SK-N-SH (cell line): ENCODE results near the gene HYAL1. TPM values are rescaled to one million over a fixed set of nuclear protein-coding genes. Genes with fewer than 3 reads are reported as not detected.

Source experiments
- CTCF ChIA-PET: fragments of 300-600, 350-600 bp; formaldehyde crosslinking; extraction: SDS; loops from one replicate; lab custom pipeline; 2021; lab: Yijun Ruan, JAX
- POLR2A ChIA-PET: fragments of 350-600 bp; sonication (Branson Sonifier 250); formaldehyde crosslinking; extraction: SDS; loops from one replicate; lab custom pipeline; 2020; ENCODE audit warnings: antibody characterized with exemption, inconsistent platforms; lab: Yijun Ruan, JAX
- DNase-seq: peaks from one replicate; pipeline ENCODE4 v3.0.0; 2012
- H2AFZ ChIP-seq: fragments of 200-600 bp; sonication (generic); 2 replicates; pipeline ENCODE4 v1.8.1; 2016; ENCODE audit warnings: antibody characterized with exemption, mild to moderate bottlenecking, low read depth
- H3F3A ChIP-seq: fragments of 200-600 bp; sonication (generic); replicated peaks from 2 replicates; pipeline ENCODE3; 2016; ENCODE audit warnings: antibody characterized with exemption, mild to moderate bottlenecking; ENCODE audit not compliant: insufficient read depth
- H3K27ac ChIP-seq, 2 experiments: fragments of 200-500 bp in 1 of 2; fragments of 200-600 bp in 1 of 2; sonication (Bioruptor generic) in 1 of 2; sonication (generic), shearing (Covaris generic) in 1 of 2; 2 replicates each; pipeline versions ENCODE4 v1.5.1 to v1.6.1; 2014 to 2016; ENCODE audit warnings: low read depth in 2 of 2, inconsistent platforms in 1 of 2, low read length in 1 of 2, mild to moderate bottlenecking in 1 of 2, mixed read lengths in 1 of 2
- H3K27me3 ChIP-seq: fragments of 200-600 bp; sonication (generic), shearing (Covaris generic); 2 replicates; pipeline ENCODE4 v1.6.1; 2016; ENCODE audit warnings: mixed run types; ENCODE audit not compliant: insufficient read depth
- H3K36me3 ChIP-seq, 2 experiments: fragments of 200-500 bp in 1 of 2; fragments of 200-600 bp in 1 of 2; sonication (Bioruptor generic) in 1 of 2; sonication (generic) in 1 of 2; replicated peaks in 1 of 2; 2 replicates each; pipeline versions ENCODE3 to v1.5.1; 2014 to 2016; ENCODE audit warnings: low read length in 1 of 2, mild to moderate bottlenecking in 1 of 2; ENCODE audit not compliant: insufficient read depth in 2 of 2, control insufficient read depth in 1 of 2
- H3K4me1 ChIP-seq, 2 experiments: fragments of 200-500 bp in 1 of 2; fragments of 200-600 bp in 1 of 2; sonication (Bioruptor generic) in 1 of 2; sonication (generic), shearing (Covaris generic) in 1 of 2; 2 replicates each; pipeline versions ENCODE4 v1.5.1 to v1.6.1; 2014 to 2016; ENCODE audit warnings: low read depth in 1 of 2, low read length in 1 of 2, mixed run types in 1 of 2; ENCODE audit not compliant: insufficient read depth in 2 of 2, control insufficient read depth in 1 of 2
- H3K4me2 ChIP-seq: fragments of 200-600 bp; sonication (generic), shearing (Covaris generic); 2 replicates; pipeline ENCODE4 v1.6.1; 2017; ENCODE audit warnings: mixed run types
- H3K4me3 ChIP-seq, 2 experiments: fragments of 200-500 bp in 1 of 2; fragments of 200-600 bp in 1 of 2; sonication (Bioruptor generic) in 1 of 2; sonication (generic), shearing (Covaris generic) in 1 of 2; 2 replicates each; pipeline versions ENCODE4 v1.5.1 to v1.8.1; 2014 to 2016; ENCODE audit warnings: low read depth in 2 of 2, inconsistent platforms in 1 of 2, low read length in 1 of 2, mild to moderate bottlenecking in 1 of 2, mixed read lengths in 1 of 2, moderate library complexity in 1 of 2
- H3K79me2 ChIP-seq: fragments of 200-600 bp; sonication (generic); 2 replicates; pipeline ENCODE4 v1.8.1; 2017; ENCODE audit warnings: mild to moderate bottlenecking; ENCODE audit not compliant: insufficient read depth
- H3K9ac ChIP-seq: fragments of 200-600 bp; sonication (generic); 2 replicates; pipeline ENCODE4 v1.6.1; 2017; ENCODE audit warnings: mixed run types
- H3K9me2 ChIP-seq: fragments of 200-600 bp; sonication (generic); 2 replicates; pipeline ENCODE4 v1.6.1; 2017; ENCODE audit warnings: mixed run types
- H3K9me3 ChIP-seq: fragments of 200-600 bp; sonication (generic); 2 replicates; pipeline ENCODE4 v1.6.1; 2017; ENCODE audit warnings: mixed run types, mild to moderate bottlenecking, moderate library complexity
- H4K20me1 ChIP-seq: fragments of 200-600 bp; sonication (generic); 2 replicates; pipeline ENCODE4 v1.6.1; 2017; ENCODE audit warnings: mild to moderate bottlenecking, mixed run types; ENCODE audit not compliant: insufficient read depth
- EZH2phosphoT487 ChIP-seq: fragments of 200-600 bp; sonication (generic); IDR thresholded peaks from 2 replicates; pipeline ENCODE4 v1.6.1; 2017; ENCODE audit warnings: low read depth, mixed run types, mild to moderate bottlenecking, antibody characterized with exemption, moderate library complexity, borderline replicate concordance
- FOXJ3 ChIP-seq: sonication (generic); formaldehyde crosslinking; IDR thresholded peaks from 2 replicates; pipeline ENCODE4 v1.5.1; 2020; ENCODE audit warnings: mild to moderate bottlenecking, missing genetic modification reagents
- FOXM1 ChIP-seq: IDR thresholded peaks from 2 replicates; pipeline ENCODE4 v1.4.0; 2012; ENCODE audit warnings: low read depth, mild to moderate bottlenecking
- GABPA ChIP-seq: IDR thresholded peaks from 2 replicates; pipeline ENCODE4 v1.4.0; 2012; ENCODE audit warnings: low read depth, mild to moderate bottlenecking
- GATA2 ChIP-seq: sonication (generic); formaldehyde crosslinking; IDR thresholded peaks from 2 replicates; pipeline ENCODE4 v1.5.0; 2020; ENCODE audit warnings: mild to moderate bottlenecking, missing genetic modification reagents
- JUND ChIP-seq: IDR thresholded peaks from 2 replicates; pipeline ENCODE4 v1.4.0; 2012
- NRF1 ChIP-seq: IDR thresholded peaks from 2 replicates; pipeline ENCODE4 v1.6.1; 2012; ENCODE audit warnings: low read depth, mild to moderate bottlenecking, low read length
- POLR2AphosphoS5 ChIP-seq: IDR thresholded peaks from 2 replicates; pipeline ENCODE4 v1.6.1; 2012; ENCODE audit warnings: low read depth, low read length
- RAD21 ChIP-seq: IDR thresholded peaks from 2 replicates; pipeline ENCODE4 v1.6.1; 2012; ENCODE audit warnings: mild to moderate bottlenecking, low read length
- RCOR1 ChIP-seq: fragments of 150-350 bp; IDR thresholded peaks from 2 replicates; pipeline ENCODE4 v1.6.1; 2017; ENCODE audit warnings: antibody characterized with exemption, low read length
- RFX5 ChIP-seq: IDR thresholded peaks from 2 replicates; pipeline ENCODE4 v1.6.1; 2012; ENCODE audit warnings: mild to moderate bottlenecking, improper control_type of control experiment, low read length
- RXRA ChIP-seq: IDR thresholded peaks from 2 replicates; pipeline ENCODE4 v1.4.0; 2012; ENCODE audit warnings: low read depth, mild to moderate bottlenecking, borderline replicate concordance
- SIN3A ChIP-seq: IDR thresholded peaks from 2 replicates; pipeline ENCODE4 v1.6.1; 2012; ENCODE audit warnings: low read depth, mild to moderate bottlenecking, low read length, moderate library complexity, borderline replicate concordance
- SMC3 ChIP-seq: IDR thresholded peaks from 2 replicates; pipeline ENCODE4 v1.6.1; 2012; ENCODE audit warnings: low read depth, low read length, improper control_type of control experiment
- TEAD4 ChIP-seq: IDR thresholded peaks from 2 replicates; pipeline ENCODE4 v1.4.0; 2012; ENCODE audit warnings: mild to moderate bottlenecking, borderline replicate concordance; ENCODE audit not compliant: insufficient read depth
- WGBS: methylation state at CpG from one replicate; pipeline ENCODE4 v1.1.6; 2017; ENCODE audit warnings: low lambda C conversion rate; 5-methylcytosine and 5-hydroxymethylcytosine counted together
- polyA plus RNA-seq, 3 experiments: library from polyadenylated mRNA; depleted of rRNA; stranded (reverse); fragments of >200 nt; gene quantifications; 2 replicates each; pipeline ENCODE4 v1.2.3, GENCODE V29; 2012
- TF ChIP-seq, protein P1 (sequence below): IDR thresholded peaks from 2 replicates; pipeline ENCODE4 v1.4.0; 2012; ENCODE audit warnings: low read depth, borderline replicate concordance
- TF ChIP-seq, protein P2 (sequence below): fragments of 150-350 bp; IDR thresholded peaks from 2 replicates; pipeline ENCODE4 v1.6.1; 2016; ENCODE audit warnings: mild to moderate bottlenecking, low read depth, low read length
- TF ChIP-seq, protein P3 (sequence below): fragments of 200-600 bp; sonication (generic); IDR thresholded peaks from 2 replicates; pipeline ENCODE4 v1.6.1; 2017; ENCODE audit warnings: antibody characterized with exemption, mild to moderate bottlenecking, moderate library complexity

Gene HYAL1
- polyA plus RNA-seq, 1 of the 3 experiments (the other 2 are of a cell fraction) = 0.30 TPM

DNA sequence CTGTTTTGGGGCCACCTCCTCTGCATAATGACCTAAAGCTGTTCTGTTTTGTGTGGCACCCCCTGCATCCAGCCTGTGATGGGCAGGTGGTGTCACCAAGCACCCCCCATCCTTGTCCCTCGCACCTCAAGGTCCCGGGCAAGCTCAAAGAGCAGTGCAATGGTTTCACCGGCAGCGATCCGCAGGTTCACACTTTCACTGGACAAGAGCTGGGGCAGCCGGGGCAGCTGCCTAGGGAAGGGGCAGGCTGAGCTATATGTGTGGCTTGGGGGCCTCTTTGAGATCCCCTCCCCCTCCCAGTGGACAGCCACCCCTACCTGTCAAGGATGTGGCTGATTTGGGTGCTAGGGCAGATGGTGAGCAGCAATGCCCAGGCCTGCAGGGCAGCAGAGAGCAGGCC is 14.2 kb downstream of the HYAL1 start:
- POLR2A ChIA-PET = no interaction called here
- no peak overlapping the region for H3K9ac ChIP-seq
- H3K4me2 ChIP-seq = no peak overlapping the region
- H3K79me2 ChIP-seq = peaks cover 20% of the 10 kb centered on the region
- H2AFZ ChIP-seq = no peak overlapping the region
- DNase-seq = no peak
- no peaks in the 10 kb centered on the region for H4K20me1 ChIP-seq
- peaks cover 3 to 29% of the 10 kb centered on the region in 2 experiments for H3K36me3 ChIP-seq
- H3K4me1 ChIP-seq = peaks cover 3 to 16% of the 10 kb centered on the region in 2 experiments; a peak in 2 of 4 replicates
- TF ChIP-seq, protein P1, sequence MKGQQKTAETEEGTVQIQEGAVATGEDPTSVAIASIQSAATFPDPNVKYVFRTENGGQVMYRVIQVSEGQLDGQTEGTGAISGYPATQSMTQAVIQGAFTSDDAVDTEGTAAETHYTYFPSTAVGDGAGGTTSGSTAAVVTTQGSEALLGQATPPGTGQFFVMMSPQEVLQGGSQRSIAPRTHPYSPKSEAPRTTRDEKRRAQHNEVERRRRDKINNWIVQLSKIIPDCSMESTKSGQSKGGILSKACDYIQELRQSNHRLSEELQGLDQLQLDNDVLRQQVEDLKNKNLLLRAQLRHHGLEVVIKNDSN = no peak
- no peak for TF ChIP-seq FOXJ3 (CRISPR knock-in tag)
- no peak for TF ChIP-seq RCOR1
- no peak for TF ChIP-seq GATA2 (CRISPR knock-in tag)
- no peak for TF ChIP-seq SIN3A
- TF ChIP-seq, protein P2, sequence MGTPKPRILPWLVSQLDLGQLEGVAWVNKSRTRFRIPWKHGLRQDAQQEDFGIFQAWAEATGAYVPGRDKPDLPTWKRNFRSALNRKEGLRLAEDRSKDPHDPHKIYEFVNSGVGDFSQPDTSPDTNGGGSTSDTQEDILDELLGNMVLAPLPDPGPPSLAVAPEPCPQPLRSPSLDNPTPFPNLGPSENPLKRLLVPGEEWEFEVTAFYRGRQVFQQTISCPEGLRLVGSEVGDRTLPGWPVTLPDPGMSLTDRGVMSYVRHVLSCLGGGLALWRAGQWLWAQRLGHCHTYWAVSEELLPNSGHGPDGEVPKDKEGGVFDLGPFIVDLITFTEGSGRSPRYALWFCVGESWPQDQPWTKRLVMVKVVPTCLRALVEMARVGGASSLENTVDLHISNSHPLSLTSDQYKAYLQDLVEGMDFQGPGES = no peak
- no peak for TF ChIP-seq EZH2phosphoT487
- no peak for TF ChIP-seq RAD21
- TF ChIP-seq SMC3 = no peak
- no peak for TF ChIP-seq NRF1
- no peak for TF ChIP-seq TEAD4
- TF ChIP-seq FOXM1 = no peak
- no peak for TF ChIP-seq POLR2AphosphoS5
- TF ChIP-seq RXRA = no peak
- no peak for TF ChIP-seq GABPA
- TF ChIP-seq, protein P3, sequence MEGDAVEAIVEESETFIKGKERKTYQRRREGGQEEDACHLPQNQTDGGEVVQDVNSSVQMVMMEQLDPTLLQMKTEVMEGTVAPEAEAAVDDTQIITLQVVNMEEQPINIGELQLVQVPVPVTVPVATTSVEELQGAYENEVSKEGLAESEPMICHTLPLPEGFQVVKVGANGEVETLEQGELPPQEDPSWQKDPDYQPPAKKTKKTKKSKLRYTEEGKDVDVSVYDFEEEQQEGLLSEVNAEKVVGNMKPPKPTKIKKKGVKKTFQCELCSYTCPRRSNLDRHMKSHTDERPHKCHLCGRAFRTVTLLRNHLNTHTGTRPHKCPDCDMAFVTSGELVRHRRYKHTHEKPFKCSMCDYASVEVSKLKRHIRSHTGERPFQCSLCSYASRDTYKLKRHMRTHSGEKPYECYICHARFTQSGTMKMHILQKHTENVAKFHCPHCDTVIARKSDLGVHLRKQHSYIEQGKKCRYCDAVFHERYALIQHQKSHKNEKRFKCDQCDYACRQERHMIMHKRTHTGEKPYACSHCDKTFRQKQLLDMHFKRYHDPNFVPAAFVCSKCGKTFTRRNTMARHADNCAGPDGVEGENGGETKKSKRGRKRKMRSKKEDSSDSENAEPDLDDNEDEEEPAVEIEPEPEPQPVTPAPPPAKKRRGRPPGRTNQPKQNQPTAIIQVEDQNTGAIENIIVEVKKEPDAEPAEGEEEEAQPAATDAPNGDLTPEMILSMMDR = no peak
- TF ChIP-seq RFX5 = no peak
- no peak for TF ChIP-seq JUND
- no peaks in the 10 kb centered on the region for H3F3A ChIP-seq
- no peaks in the 10 kb centered on the region for H3K27me3 ChIP-seq
- CTCF ChIA-PET = interaction anchor here (0.8 to 1.6 kb wide), 7 partner anchors 10 to 100 kb away, joined by 3 to 10 read pairs (median 4); partner anchors contain the start of genes HYAL2, HYAL3 and NAA80
- H3K4me3 ChIP-seq = no peak overlapping the region
- no peaks in the 10 kb centered on the region for H3K9me2 ChIP-seq
- H3K9me3 ChIP-seq = no peaks in the 10 kb centered on the region
- 98% methylated on average over 6 of the region's 6 CpGs for WGBS
- no peak overlapping the region for H3K27ac ChIP-seq
